Activated T-cell treated with anti-CD3 and anti-CD28 coated beads, Interleukin-2, amount 50 U/mL, for 24 hours (primary cell): ENCODE measurements around the gene BANF1.

Experiments
- DNase-seq: peaks from one replicate; pipeline ENCODE4 v3.0.0-alpha.2; 2020
- H3K27ac Mint-ChIP-seq: 2 replicates; pipeline ENCODE4 v1.8.0; 2020; ENCODE audit warnings: mild to moderate bottlenecking, mixed read lengths
- H3K27me3 Mint-ChIP-seq: 2 replicates; pipeline ENCODE4 v1.8.0; 2020; ENCODE audit warnings: mixed read lengths
- H3K36me3 Mint-ChIP-seq: 2 replicates; pipeline ENCODE4 v1.8.0; 2020; ENCODE audit warnings: low read depth, mixed read lengths
- H3K4me1 Mint-ChIP-seq: 2 replicates; pipeline ENCODE4 v1.8.0; 2020; ENCODE audit warnings: low read depth, mixed read lengths
- H3K4me3 Mint-ChIP-seq: 2 replicates; pipeline ENCODE4 v1.8.0; 2020; ENCODE audit warnings: mild to moderate bottlenecking, moderate library complexity, mixed read lengths
- H3K9me3 Mint-ChIP-seq: 2 replicates; pipeline ENCODE4 v1.8.0; 2020; ENCODE audit warnings: mixed read lengths

BANF1 gene

DNA sequence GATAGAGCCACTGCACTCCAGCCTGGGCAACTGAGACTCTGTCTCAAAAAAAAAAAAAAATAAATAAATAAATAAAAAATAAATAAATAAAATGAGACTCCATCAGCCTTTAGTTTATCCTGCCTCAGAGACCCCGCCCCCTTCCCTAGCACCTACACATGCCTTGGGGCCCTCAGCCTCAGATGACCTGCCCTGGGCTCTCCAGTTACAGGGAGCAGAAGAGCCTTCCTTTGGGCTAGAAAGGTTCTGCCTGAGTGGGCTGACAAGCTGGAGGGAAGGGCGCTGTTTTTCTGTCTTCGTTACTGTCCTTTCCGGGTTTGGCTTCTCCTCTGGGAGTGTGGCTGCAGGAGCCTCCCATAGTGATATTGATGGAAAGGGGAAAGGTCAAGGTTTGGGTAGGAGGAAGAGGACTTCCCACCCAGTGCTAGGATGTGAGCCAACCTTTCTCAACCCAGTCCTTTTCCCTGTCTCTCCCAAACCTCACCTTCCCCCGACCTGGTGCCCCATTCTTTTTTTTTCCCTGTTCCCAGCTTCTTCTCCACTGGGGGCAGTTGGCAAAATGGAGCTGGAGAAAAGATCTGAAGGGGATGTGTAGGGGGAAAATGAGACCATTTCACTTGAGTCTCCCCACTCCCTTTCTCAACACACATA, 48.4 kb downstream of the BANF1 start:
- Mint-ChIP-seq H3K27me3 (peaks cover 14% of the 10 kb centered on the region), H3K36me3 (peaks cover 34% of the 10 kb centered on the region), H3K27ac (peak overlapping the region; percentile 99), H3K4me1 (peaks cover 43% of the 10 kb centered on the region), H3K9me3 (no peaks in the 10 kb centered on the region), H3K4me3 (peak overlapping the region; percentile 100)
- no peak for DNase-seq

DNA sequence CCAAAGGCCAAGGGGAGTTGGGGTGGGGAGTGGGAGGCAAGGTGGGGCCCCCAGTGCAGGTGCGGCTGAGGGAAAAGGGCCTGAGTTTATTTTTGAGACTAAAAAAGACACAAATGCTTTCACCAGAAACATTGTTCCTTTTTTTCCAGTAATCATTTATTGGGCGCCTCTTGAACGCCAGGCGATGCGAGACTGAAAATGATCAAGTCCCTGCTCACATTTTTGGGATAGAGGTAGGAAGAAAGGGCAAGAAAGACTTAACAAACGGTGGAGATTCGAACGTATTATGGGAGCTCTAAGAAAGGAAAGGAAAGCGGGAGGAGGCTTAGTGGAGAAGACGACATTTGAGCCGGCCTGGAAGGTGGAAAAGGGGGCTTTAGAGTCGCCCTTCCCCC, 49.1 kb downstream of the BANF1 start:
- Mint-ChIP-seq H3K9me3 (no peaks in the 10 kb centered on the region), H3K27ac (peak overlapping the region; percentile 99), H3K4me1 (peaks cover 42% of the 10 kb centered on the region), H3K36me3 (peaks cover 41% of the 10 kb centered on the region), H3K4me3 (peak overlapping the region; percentile 100), H3K27me3 (peaks cover 14% of the 10 kb centered on the region)
- no peak for DNase-seq

GRCh38 chr11:66051766-66052663, 49.7 kb downstream of the BANF1 start, which contains the start of gene SF3B2:
TSS of gene SF3B2 (plus strand) at chr11:66052364. CDS start at chr11:66052385, 21 bp downstream.
- Mint-ChIP-seq H3K36me3 (peaks cover 47% of the 10 kb centered on the region), H3K4me1 (peaks cover 42% of the 10 kb centered on the region), H3K27me3 (peaks cover 14% of the 10 kb centered on the region), H3K27ac (peak within 1 kb of the TSS; percentile 99), H3K4me3 (peak within 1 kb of the TSS; percentile 100), H3K9me3 (no peaks in the 10 kb centered on the region)
- peak; percentile 95 for DNase-seq

DNA sequence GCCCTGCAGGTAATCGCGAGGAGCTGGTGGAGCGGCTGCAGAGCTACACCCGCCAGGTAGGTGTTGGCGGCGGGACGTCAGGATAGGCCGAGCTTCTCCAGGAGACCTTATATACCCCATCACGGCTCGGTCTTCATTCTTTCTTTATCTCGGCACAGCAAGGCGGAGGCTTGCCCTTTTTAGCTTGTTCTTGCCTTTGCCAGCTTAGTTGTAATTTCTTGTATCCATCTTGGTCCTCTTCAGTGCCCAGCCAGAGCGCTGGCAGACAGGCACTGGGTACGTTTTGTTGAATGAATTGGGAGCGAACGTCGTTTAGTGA, 50.3 kb downstream of the BANF1 start:
- H3K27me3 Mint-ChIP-seq = peaks cover 14% of the 10 kb centered on the region
- peaks cover 53% of the 10 kb centered on the region for H3K36me3 Mint-ChIP-seq
- H3K27ac Mint-ChIP-seq = peak overlapping the region; percentile 99
- H3K4me3 Mint-ChIP-seq = peak overlapping the region; percentile 100
- no peak for DNase-seq
- no peaks in the 10 kb centered on the region for H3K9me3 Mint-ChIP-seq
- peaks cover 42% of the 10 kb centered on the region for H3K4me1 Mint-ChIP-seq
